GM12878 (cell line): Measurements from ENCODE around the gene GNAQ. TPM values are rescaled to one million over a fixed set of nuclear protein-coding genes. Genes with fewer than 3 reads are reported as not detected.

Experiments used
- ATAC-seq: fragments of 200-7000 bp; cut with Tn5 transposase; 3 replicates; pipeline ENCODE4 v1.9.1; 2020; ENCODE audit warnings: mild to moderate bottlenecking, moderate library complexity
- BruUV-seq: library from RNA; stranded (reverse); fragments of 400-500 nt; replicated peaks from 2 replicates; lab custom pipeline; 2021; lab: Mats Ljungman, UMichigan
- CTCF ChIA-PET: fragments of 300-600 bp; sonication (Branson Sonifier 250); formaldehyde crosslinking; extraction: SDS; loops from one replicate; lab custom pipeline; 2021; ENCODE audit warnings: inconsistent platforms; lab: Yijun Ruan, JAX
- POLR2A ChIA-PET: fragments of 350-600 bp; formaldehyde crosslinking; extraction: SDS; loops from one replicate; lab custom pipeline; 2021; ENCODE audit warnings: inconsistent platforms; lab: Charles Lee
- RAD21 ChIA-PET: fragments of 300-600 bp; sonication (Branson Sonifier 250); formaldehyde crosslinking; loops from one replicate; lab custom pipeline; 2023; ENCODE audit warnings: antibody characterized with exemption; ENCODE audit not compliant: unreplicated experiment; lab: Charles Lee
- SMC1A ChIA-PET: fragments of 300-600 bp; sonication (Branson Sonifier 250); formaldehyde crosslinking; loops from one replicate; lab custom pipeline; 2023; ENCODE audit not compliant: unreplicated experiment, uncharacterized antibody; lab: Charles Lee
- DNase-seq: peaks from one replicate; pipeline ENCODE4 v3.0.0-alpha.2; 2011; ENCODE audit warnings: low read depth, low spot score
- FAIRE-seq: peaks from 3 replicates; lab custom pipeline; 2011; peaks lifted over from hg19 to GRCh38; lab: Jason Lieb, UNC
- H2AFZ ChIP-seq: 2 replicates; pipeline ENCODE4 v1.6.0; 2011; ENCODE audit warnings: low read depth, low read length, control low read depth; ENCODE audit not compliant: control insufficient read depth
- H3K27ac ChIP-seq: 2 replicates; pipeline ENCODE4 v1.5.1; 2011; ENCODE audit warnings: control low read depth; ENCODE audit not compliant: control insufficient read depth, insufficient read depth
- H3K27me3 ChIP-seq, 2 experiments: replicated peaks in 1 of 2; 2 replicates each; pipeline versions ENCODE4 v1.6.0 to v1.6.1; 2011; ENCODE audit warnings: low read length in 1 of 2; ENCODE audit not compliant: control insufficient read depth in 2 of 2, insufficient read depth in 2 of 2
- H3K36me3 ChIP-seq, 2 experiments: 2 replicates each; pipeline ENCODE4 v1.5.1; 2011; ENCODE audit warnings: low read length in 1 of 2; ENCODE audit not compliant: control insufficient read depth in 2 of 2, insufficient read depth in 2 of 2
- H3K4me1 ChIP-seq: 2 replicates; pipeline ENCODE4 v1.6.1; 2011; ENCODE audit warnings: mild to moderate bottlenecking, low read length, moderate library complexity, mixed read lengths; ENCODE audit not compliant: control insufficient read depth, insufficient read depth
- H3K4me2 ChIP-seq: 2 replicates; pipeline ENCODE4 v1.6.0; 2011; ENCODE audit warnings: control low read depth; ENCODE audit not compliant: control insufficient read depth, insufficient read depth
- H3K4me3 ChIP-seq: fragments of 200-600 bp; sonication (generic); 2 replicates; pipeline ENCODE4 v1.5.1; 2016
- H3K79me2 ChIP-seq: 2 replicates; pipeline ENCODE4 v1.6.0; 2011; ENCODE audit warnings: low read length; ENCODE audit not compliant: control insufficient read depth, insufficient read depth
- H3K9ac ChIP-seq: 2 replicates; pipeline ENCODE4 v1.8.0; 2011; ENCODE audit warnings: low read length, control low read depth, mixed read lengths; ENCODE audit not compliant: control insufficient read depth, insufficient read depth
- H3K9me3 ChIP-seq: replicated peaks from 3 replicates; pipeline ENCODE4 v1.5.1; 2011; ENCODE audit warnings: mild to moderate bottlenecking, low read length; ENCODE audit not compliant: control insufficient read depth, insufficient read depth
- H4K20me1 ChIP-seq: 2 replicates; pipeline ENCODE4 v1.6.0; 2011; ENCODE audit not compliant: control insufficient read depth, insufficient read depth
- CHD1 ChIP-seq: IDR thresholded peaks from 2 replicates; pipeline ENCODE4 v1.6.1; 2012; ENCODE audit warnings: low read depth, low read length, improper control_type of control experiment
- ETV6 ChIP-seq, 2 experiments: fragments of 450-650 bp in 1 of 2; IDR thresholded peaks in 1 of 2; conservative IDR thresholded peaks in 1 of 2; 2 replicates each; pipeline ENCODE4 v1.6.1; 2014; ENCODE audit warnings: antibody characterized with exemption in 1 of 2, borderline replicate concordance in 1 of 2, low read depth in 1 of 2, mild to moderate bottlenecking in 1 of 2, moderate library complexity in 1 of 2
- IRF3 ChIP-seq: fragments of 450-650 bp; IDR thresholded peaks from 2 replicates; pipeline ENCODE4 v1.6.1; 2014; ENCODE audit warnings: mild to moderate bottlenecking
- NFYB ChIP-seq: IDR thresholded peaks from 2 replicates; pipeline ENCODE4 v1.6.1; 2011; ENCODE audit warnings: low read depth, mild to moderate bottlenecking, low read length, improper control_type of control experiment, moderate library complexity; ENCODE audit not compliant: insufficient read depth
- RUNX3 ChIP-seq: IDR thresholded peaks from 2 replicates; pipeline ENCODE4 v1.6.1; 2012; ENCODE audit warnings: low read length, inconsistent platforms
- SP1 ChIP-seq: IDR thresholded peaks from one replicate; pipeline ENCODE4 v1.6.1; 2011; ENCODE audit warnings: low read depth, low read length
- SREBF1 ChIP-seq: IDR thresholded peaks from 2 replicates; pipeline ENCODE4 v1.6.1; 2012; ENCODE audit warnings: mild to moderate bottlenecking, low read length
- SREBF2 ChIP-seq: IDR thresholded peaks from 2 replicates; pipeline ENCODE4 v1.6.1; 2012; ENCODE audit warnings: mild to moderate bottlenecking, low read length
- YY1 ChIP-seq: IDR thresholded peaks from 2 replicates; pipeline ENCODE4 v1.6.1; 2011; ENCODE audit warnings: low read depth, mild to moderate bottlenecking, low read length
- ZNF24 ChIP-seq: fragments of 450-650 bp; IDR thresholded peaks from 2 replicates; pipeline ENCODE4 v1.6.1; 2017; ENCODE audit warnings: antibody characterized with exemption, mild to moderate bottlenecking
- ZNF274 ChIP-seq: IDR thresholded peaks from one replicate; pipeline ENCODE4 v1.8.0; 2011; ENCODE audit not compliant: insufficient read length, insufficient read depth
- WGBS: methylation state at CpG from one replicate; pipeline ENCODE4 v1.1.6; 2016; ENCODE audit warnings: low lambda C conversion rate; ENCODE audit not compliant: insufficient replicate concordance, insufficient coverage; ENCODE audit errors: missing lambda C conversion rate; 5-methylcytosine and 5-hydroxymethylcytosine counted together
- in situ Hi-C: fragments of 300-500 bp; cut with MboI; formaldehyde crosslinking; loops from 9 replicates; pipeline ENCODE4 v1.14.3; 2018; ENCODE audit warnings: mixed read lengths
- intact Hi-C: fragments of 100-400 bp; cut with micrococcal nuclease; formaldehyde crosslinking; loops from one replicate; pipeline ENCODE4 v1.14.2; 2022; ENCODE audit not compliant: unreplicated experiment
- polyA plus RNA-seq, 11 experiments: library from polyadenylated mRNA; depleted of rRNA in 4 of 11; unstranded in 6 of 11; stranded (reverse) in 5 of 11; fragments of >200 nt; fragmentation: Nextera tagmentation in 4 of 11; fragmentation: Illumina TruSeq in 1 of 11; extraction: Ambion mirVana in 4 of 11; extraction: Trizol in 1 of 11; gene quantifications; 1 replicate in 1 of 11; 2 replicates in 10 of 11; pipeline versions ENCODE4 v1.2.1 to v1.2.3, GENCODE V29; 2011 to 2016; ENCODE audit warnings: inconsistent platforms in 2 of 11, missing spikeins in 2 of 11, low read depth in 1 of 11
- total RNA-seq, 4 experiments: library from RNA; depleted of rRNA in 3 of 4; stranded (reverse); fragments of >200 nt in 3 of 4; fragmentation: Illumina TruSeq in 1 of 4; extraction: Trizol in 1 of 4; gene quantifications; 2 replicates each; pipeline versions ENCODE4 v1.2.1 to v1.2.3, GENCODE V29; 2013 to 2021
- TF ChIP-seq, protein P1 (sequence below): IDR thresholded peaks from 2 replicates; pipeline ENCODE4 v1.6.1; 2011; ENCODE audit warnings: mild to moderate bottlenecking, low read depth, low read length, moderate library complexity; ENCODE audit not compliant: insufficient replicate concordance

Gene GNAQ
- total and polyA plus RNA-seq, 10 of the 15 experiments (the other 5 are each of a cell fraction or from before 2014, with no cell fraction given): 0.15 to 47.2 (median 0.49) TPM

GRCh38 chr9:77793849-77794248, 237.8 kb downstream of the GNAQ start (continued):
- TF ChIP-seq CHD1 (no peak), SP1 (no peak), ETV6 (conservative IDR thresholded peaks at IDR 0.05 in 1 of 2, IDR thresholded peaks at IDR 0.05 in 1 of 2; ENCODE audit: borderline replicate concordance in 1 of 2, low read depth in 1 of 2) (no peak), SREBF2 (no peak)

DNA sequence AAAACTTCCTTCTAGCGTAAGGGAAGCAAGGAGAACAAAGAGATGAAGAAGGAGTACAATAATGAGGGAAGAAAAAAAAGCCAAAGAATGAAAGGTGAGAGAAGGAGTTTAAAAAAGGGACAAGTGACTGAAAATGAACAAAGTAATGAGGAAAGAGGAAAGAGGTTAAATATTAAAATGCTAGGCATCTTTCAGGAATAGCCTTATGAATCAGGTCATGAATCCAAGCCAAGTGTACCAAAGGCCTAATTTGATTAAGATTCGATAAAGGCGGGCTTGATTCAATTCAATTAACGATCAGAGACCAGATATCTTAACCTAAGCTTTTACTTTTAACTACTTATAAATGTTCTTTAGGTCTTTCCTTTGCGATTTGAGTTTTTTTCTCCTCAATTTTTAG, 241.7 kb downstream of the GNAQ start:
- in situ Hi-C loops: no loop called here

More for the DNA sequence above, 241.7 kb downstream of the GNAQ start:
- H3K9ac ChIP-seq: no peak overlapping the region
- ChIA-PET CTCF (interaction anchor here (1.3 to 2.9 kb wide), 4 partner anchors 12 to 246 kb away, joined by 3 to 9 read pairs (median 6); no protein-coding TSS in a partner anchor), POLR2A (no interaction called here), SMC1A (interaction anchor here (0.5 to 2.1 kb wide), 8 partner anchors 10 to 256 kb away, joined by 3 to 8 read pairs (median 4); no protein-coding TSS in a partner anchor), RAD21 (interaction anchor here (0.8 kb wide), 1 partner anchor 11 kb away, joined by 3 read pairs; no protein-coding TSS in a partner anchor)
- TF ChIP-seq ZNF24 (no peak), SREBF1 (no peak), YY1 (no peak), IRF3 (no peak), RUNX3 (no peak), ZNF274 (no peak), NFYB (no peak)
- TF ChIP-seq, protein P1, sequence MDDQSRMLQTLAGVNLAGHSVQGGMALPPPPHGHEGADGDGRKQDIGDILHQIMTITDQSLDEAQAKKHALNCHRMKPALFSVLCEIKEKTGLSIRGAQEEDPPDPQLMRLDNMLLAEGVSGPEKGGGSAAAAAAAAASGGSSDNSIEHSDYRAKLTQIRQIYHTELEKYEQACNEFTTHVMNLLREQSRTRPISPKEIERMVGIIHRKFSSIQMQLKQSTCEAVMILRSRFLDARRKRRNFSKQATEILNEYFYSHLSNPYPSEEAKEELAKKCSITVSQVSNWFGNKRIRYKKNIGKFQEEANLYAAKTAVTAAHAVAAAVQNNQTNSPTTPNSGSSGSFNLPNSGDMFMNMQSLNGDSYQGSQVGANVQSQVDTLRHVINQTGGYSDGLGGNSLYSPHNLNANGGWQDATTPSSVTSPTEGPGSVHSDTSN: no peak
- H3K27me3 ChIP-seq: no peaks in the 10 kb centered on the region
- FAIRE-seq (no peak), DNase-seq (no peak), ATAC-seq (no peak)
- H3K4me2 ChIP-seq: no peak overlapping the region
- intact Hi-C loops: no loop called here
- H4K20me1 ChIP-seq: no peaks in the 10 kb centered on the region
- no peaks in the 10 kb centered on the region for H3K79me2 ChIP-seq
- no peak overlapping the region for H3K27ac ChIP-seq
- H3K36me3 ChIP-seq: no peaks in the 10 kb centered on the region
- H2AFZ ChIP-seq: no peak overlapping the region
- H3K9me3 ChIP-seq: no peaks in the 10 kb centered on the region
- BruUV-seq: no TSS peak
- WGBS: 31% methylated on average over 5 of the region's 5 CpGs
- no peaks in the 10 kb centered on the region for H3K4me1 ChIP-seq
- H3K4me3 ChIP-seq: no peak overlapping the region
